ENCODE results near the gene CLN6.
"Not testable (repeated sequence)": the region's sequence is repeated elsewhere in the genome, so short reads cannot be mapped to it uniquely, and the experiment has no call there.

CLN6 gene

GRCh38 chr15:68221530-68222431, 7.7 kb downstream of the CLN6 start:
- DNase-seq: not testable (repeated sequence)

GRCh38 chr15:68220967-68221366, 8.6 kb downstream of the CLN6 start:
- DNase-seq: no peak

GRCh38 chr15:68220489-68220888, 9.0 kb downstream of the CLN6 start:
- no peak for DNase-seq

- no peak for DNase-seq
These were observed 10.4 kb downstream of the CLN6 start for GRCh38 chr15:68218847-68219798.

- DNase-seq: no peak
These were observed 11.2 kb downstream of the CLN6 start for GRCh38 chr15:68218331-68218730.

- DNase-seq: no peak
These were observed 12.2 kb downstream of the CLN6 start for GRCh38 chr15:68217341-68217740.

- DNase-seq: no peak
These were observed 14.7 kb downstream of the CLN6 start for GRCh38 chr15:68214838-68215254.

- no peak for DNase-seq
These were observed 15.3 kb downstream of the CLN6 start for GRCh38 chr15:68213991-68214837.

- DNase-seq: not testable (repeated sequence)
These were observed 16.1 kb downstream of the CLN6 start for GRCh38 chr15:68213491-68213845.

- no peak for DNase-seq
These were observed 17.7 kb downstream of the CLN6 start for GRCh38 chr15:68211656-68212320.

- peak; percentile 13 for DNase-seq
These were observed 18.5 kb downstream of the CLN6 start for GRCh38 chr15:68210821-68211655.

- DNase-seq: no peak
These were observed 19.1 kb downstream of the CLN6 start for GRCh38 chr15:68210409-68210756.

GRCh38 chr15:68209735-68210408, 19.7 kb downstream of the CLN6 start:
- DNase-seq: no peak

GRCh38 chr15:68209272-68209671, 20.3 kb downstream of the CLN6 start:
- DNase-seq: no peak

GRCh38 chr15:68208636-68209240, 20.8 kb downstream of the CLN6 start:
- no peak for DNase-seq

- no peak for DNase-seq
These were observed 21.4 kb downstream of the CLN6 start for GRCh38 chr15:68208136-68208535.

- no peak for DNase-seq
These were observed 22.2 kb downstream of the CLN6 start for GRCh38 chr15:68207176-68207935.

- no peak for DNase-seq
These were observed 22.8 kb downstream of the CLN6 start for GRCh38 chr15:68206711-68207151.

- DNase-seq: peak; percentile 76
These were observed 23.5 kb downstream of the CLN6 start for GRCh38 chr15:68205954-68206539.
